Fibroblast of pulmonary artery (primary cell): ENCODE measurements around the gene GRIP1.

Experiments used
- DNase-seq: peaks from one replicate; pipeline ENCODE4 v3.0.0-alpha.2; 2010; ENCODE audit warnings: low read depth
- H3K4me3 ChIP-seq: replicated peaks from 2 replicates; pipeline ENCODE4 v1.5.1; 2011; ENCODE audit warnings: low read depth, mild to moderate bottlenecking, control low read depth, low read length, moderate library complexity
- CTCF ChIP-seq: IDR thresholded peaks from 2 replicates; pipeline ENCODE4 v1.5.1; 2011; ENCODE audit warnings: mild to moderate bottlenecking, control low read depth, low read length, inconsistent platforms; ENCODE audit errors: missing control alignments

Gene GRIP1

GRCh38 chr12:66647034-66647691 is 31.7 kb downstream of the GRIP1 start:
- no peak overlapping the region for H3K4me3 ChIP-seq
- no peak for TF ChIP-seq CTCF
- DNase-seq, result peak; percentile 68

GRCh38 chr12:66644151-66644550 is 34.7 kb downstream of the GRIP1 start:
- no peak for TF ChIP-seq CTCF
- DNase-seq, result no peak
- H3K4me3 ChIP-seq, result no peak overlapping the region

GRCh38 chr12:66640691-66641460 is 38.0 kb downstream of the GRIP1 start:
- TF ChIP-seq CTCF, result no peak
- H3K4me3 ChIP-seq, result no peak overlapping the region
- no peak for DNase-seq

- no peak for TF ChIP-seq CTCF
- no peak overlapping the region for H3K4me3 ChIP-seq
- no peak for DNase-seq
These were observed 40.2 kb downstream of the GRIP1 start for GRCh38 chr12:66638666-66639065.

GRCh38 chr12:66637699-66638301 is 41.1 kb downstream of the GRIP1 start:
- H3K4me3 ChIP-seq, result no peak overlapping the region
- TF ChIP-seq CTCF, result no peak
- no peak for DNase-seq

GRCh38 chr12:66636771-66637170 is 42.1 kb downstream of the GRIP1 start:
- TF ChIP-seq CTCF, result no peak
- no peak overlapping the region for H3K4me3 ChIP-seq
- DNase-seq, result no peak
